SK-N-MC (cell line): Measurements from ENCODE around the gene NMRAL1.

Experiments
- DNase-seq: peaks from one replicate; pipeline ENCODE4 v3.0.0-alpha.2; 2011; ENCODE audit warnings: low read depth, low spot score
- H3K27ac ChIP-seq: fragments of 200-600 bp; sonication (generic); 2 replicates; pipeline ENCODE4 v1.5.1; 2016; ENCODE audit warnings: mixed run types
- H3K36me3 ChIP-seq: fragments of 200-600 bp; sonication (generic); 2 replicates; pipeline ENCODE4 v1.6.1; 2017; ENCODE audit warnings: antibody characterized with exemption, low read length, mixed read lengths; ENCODE audit not compliant: insufficient read depth
- H3K4me3 ChIP-seq: fragments of 200-600 bp; sonication (generic); 2 replicates; pipeline ENCODE4 v1.5.1; 2016
- H3K9ac ChIP-seq: fragments of 200-600 bp; sonication (generic); 2 replicates; pipeline ENCODE4 v1.8.0; 2017; ENCODE audit warnings: mixed run types, mixed read lengths; ENCODE audit not compliant: insufficient read length
- H3K9me3 ChIP-seq: fragments of 200-600 bp; sonication (generic); 2 replicates; pipeline ENCODE4 v1.6.1; 2017; ENCODE audit warnings: low read depth, mild to moderate bottlenecking, antibody characterized with exemption, low read length, moderate library complexity, mixed read lengths
- EZH2 ChIP-seq: fragments of 200-600 bp; sonication (generic); IDR thresholded peaks from one replicate; pipeline ENCODE4 v1.6.1; 2017; ENCODE audit warnings: antibody characterized with exemption
- FOXP2 ChIP-seq: optimal IDR thresholded peaks from 2 replicates; pipeline ENCODE3; 2011; ENCODE audit warnings: mild to moderate bottlenecking, moderate library complexity; ENCODE audit not compliant: insufficient read depth; ENCODE audit errors: extremely low read length, control extremely low read depth
- POLR2AphosphoS5 ChIP-seq: IDR thresholded peaks from 2 replicates; pipeline ENCODE4 v1.6.1; 2012; ENCODE audit warnings: mild to moderate bottlenecking, low read depth, low read length, borderline replicate concordance

The NMRAL1 gene

GRCh38 chr16:4514606-4515005, 40.2 kb upstream of the NMRAL1 start:
- H3K9ac ChIP-seq: no peak overlapping the region
- H3K27ac ChIP-seq: no peak overlapping the region
- no peaks in the 10 kb centered on the region for H3K9me3 ChIP-seq
- H3K36me3 ChIP-seq: peaks cover 18% of the 10 kb centered on the region; the same call in 1 of the 2 replicates
- DNase-seq: no peak
- TF ChIP-seq EZH2: no peak
- no peak for TF ChIP-seq POLR2AphosphoS5
- TF ChIP-seq FOXP2: no peak
- H3K4me3 ChIP-seq: no peak overlapping the region

- no peak for TF ChIP-seq EZH2
- TF ChIP-seq POLR2AphosphoS5: no peak
- TF ChIP-seq FOXP2: no peak
- peaks cover 23% of the 10 kb centered on the region; the same call in 1 of the 2 replicates for H3K36me3 ChIP-seq
- H3K27ac ChIP-seq: no peak overlapping the region
- no peak overlapping the region for H3K9ac ChIP-seq
- H3K9me3 ChIP-seq: no peaks in the 10 kb centered on the region
- DNase-seq: no peak
- H3K4me3 ChIP-seq: no peak overlapping the region
Observed at GRCh38 chr16:4513881-4514280, 39.5 kb upstream of the NMRAL1 start.

GRCh38 chr16:4513086-4513860, 38.8 kb upstream of the NMRAL1 start:
- peaks cover 29% of the 10 kb centered on the region; the same call in 1 of the 2 replicates for H3K36me3 ChIP-seq
- no peak overlapping the region for H3K4me3 ChIP-seq

GRCh38 chr16:4512473-4512872, 38.0 kb upstream of the NMRAL1 start:
- Histone ChIP-seq H3K4me3 (no peak overlapping the region), H3K9ac (no peak overlapping the region), H3K9me3 (no peaks in the 10 kb centered on the region), H3K36me3 (peaks cover 37% of the 10 kb centered on the region; the same call in 1 of the 2 replicates), H3K27ac (no peak overlapping the region)
- no peak for DNase-seq
- TF ChIP-seq POLR2AphosphoS5: no peak
- no peak for TF ChIP-seq FOXP2
- no peak for TF ChIP-seq EZH2

More at GRCh38 chr16:4513086-4513860, 38.8 kb upstream of the NMRAL1 start:
- DNase-seq: no peak
- Histone ChIP-seq H3K9me3 (no peaks in the 10 kb centered on the region), H3K9ac (no peak overlapping the region), H3K27ac (no peak overlapping the region)
- TF ChIP-seq FOXP2: no peak
- no peak for TF ChIP-seq POLR2AphosphoS5
- TF ChIP-seq EZH2: no peak

GRCh38 chr16:4511441-4512082, 37.1 kb upstream of the NMRAL1 start:
- Histone ChIP-seq H3K9ac (no peak overlapping the region), H3K4me3 (no peak overlapping the region), H3K36me3 (peaks cover 43% of the 10 kb centered on the region; the same call in 1 of the 2 replicates), H3K9me3 (no peaks in the 10 kb centered on the region), H3K27ac (no peak overlapping the region)
- DNase-seq: no peak
- TF ChIP-seq EZH2 (no peak), FOXP2 (no peak), POLR2AphosphoS5 (no peak)

- Histone ChIP-seq H3K9ac (no peak overlapping the region), H3K27ac (no peak overlapping the region), H3K36me3 (peaks cover 43% of the 10 kb centered on the region; the same call in 1 of the 2 replicates), H3K9me3 (no peaks in the 10 kb centered on the region), H3K4me3 (no peak overlapping the region)
- no peak for DNase-seq
- TF ChIP-seq FOXP2 (no peak), POLR2AphosphoS5 (no peak), EZH2 (no peak)
Observed at GRCh38 chr16:4510747-4511426, 36.5 kb upstream of the NMRAL1 start.

- TF ChIP-seq FOXP2: no peak
- Histone ChIP-seq H3K9me3 (no peaks in the 10 kb centered on the region), H3K9ac (no peak overlapping the region), H3K4me3 (no peak overlapping the region), H3K27ac (no peak overlapping the region), H3K36me3 (peaks cover 43% of the 10 kb centered on the region; the same call in 1 of the 2 replicates)
- no peak for DNase-seq
Observed at GRCh38 chr16:4510131-4510530, 35.7 kb upstream of the NMRAL1 start.

GRCh38 chr16:4509420-4509819, 35.0 kb upstream of the NMRAL1 start:
- Histone ChIP-seq H3K4me3 (no peak overlapping the region), H3K27ac (no peak overlapping the region), H3K9ac (no peak overlapping the region), H3K9me3 (no peaks in the 10 kb centered on the region), H3K36me3 (peaks cover 43% of the 10 kb centered on the region; the same call in 1 of the 2 replicates)
- TF ChIP-seq POLR2AphosphoS5 (no peak), FOXP2 (no peak), EZH2 (no peak)
- DNase-seq: no peak
